ENCODE measurements around the gene HEATR9. TPM values are rescaled to one million over a fixed set of nuclear protein-coding genes. Genes with fewer than 3 reads are reported as not detected.

HEATR9 gene
- total RNA-seq, 1 donor from 2014 or later: not detected

GRCh38 chr17:35889818-35890773 is 21.4 kb upstream of the HEATR9 start:
- no peak for DNase-seq (ENCODE audit: low spot score)
- Mint-ChIP-seq H3K4me3 (ENCODE audit: unreplicated experiment) (no peak overlapping the region), H3K36me3 (ENCODE audit: low read depth, unreplicated experiment) (no peaks in the 10 kb centered on the region), H3K27ac (ENCODE audit: unreplicated experiment) (no peak overlapping the region), H3K27me3 (ENCODE audit: unreplicated experiment) (no peaks in the 10 kb centered on the region), H3K9me3 (ENCODE audit: unreplicated experiment) (no peaks in the 10 kb centered on the region), H3K4me1 (ENCODE audit: unreplicated experiment) (peaks cover 15% of the 10 kb centered on the region)
- TF ChIP-seq CTCF (IDR thresholded peaks at IDR 0.05; ENCODE audit: unreplicated experiment): no peak

- Mint-ChIP-seq H3K36me3 (ENCODE audit: low read depth, unreplicated experiment) (no peaks in the 10 kb centered on the region), H3K27me3 (ENCODE audit: unreplicated experiment) (no peaks in the 10 kb centered on the region), H3K4me1 (ENCODE audit: unreplicated experiment) (peaks cover 15% of the 10 kb centered on the region), H3K27ac (ENCODE audit: unreplicated experiment) (no peak overlapping the region), H3K4me3 (ENCODE audit: unreplicated experiment) (no peak overlapping the region), H3K9me3 (ENCODE audit: unreplicated experiment) (no peaks in the 10 kb centered on the region)
- DNase-seq (ENCODE audit: low spot score): no peak
- no peak for TF ChIP-seq CTCF (IDR thresholded peaks at IDR 0.05; ENCODE audit: unreplicated experiment)
Measured at GRCh38 chr17:35889241-35889640, 20.6 kb upstream of the HEATR9 start.

- H3K36me3 Mint-ChIP-seq (ENCODE audit: low read depth, unreplicated experiment): no peaks in the 10 kb centered on the region
- peaks cover 2% of the 10 kb centered on the region for H3K27me3 Mint-ChIP-seq (ENCODE audit: unreplicated experiment)
- DNase-seq (ENCODE audit: low spot score): no peak
- H3K4me1 Mint-ChIP-seq (ENCODE audit: unreplicated experiment): peaks cover 21% of the 10 kb centered on the region
- H3K9me3 Mint-ChIP-seq (ENCODE audit: unreplicated experiment): no peaks in the 10 kb centered on the region
- no peak within 1 kb of the TSS for H3K4me3 Mint-ChIP-seq (ENCODE audit: unreplicated experiment)
- TF ChIP-seq CTCF (IDR thresholded peaks at IDR 0.05; ENCODE audit: unreplicated experiment): no peak
- H3K27ac Mint-ChIP-seq (ENCODE audit: unreplicated experiment): no peak within 1 kb of the TSS
Measured at GRCh38 chr17:35879773-35880654, 11.3 kb upstream of the HEATR9 start, which contains the start of gene CCL5. Gene CCL5 (minus strand): TSS chr17:35880360.

GRCh38 chr17:35878361-35878760 is 9.7 kb upstream of the HEATR9 start:
- peaks cover 2% of the 10 kb centered on the region for H3K27me3 Mint-ChIP-seq (ENCODE audit: unreplicated experiment)
- TF ChIP-seq CTCF (IDR thresholded peaks at IDR 0.05; ENCODE audit: unreplicated experiment): no peak
- H3K4me3 Mint-ChIP-seq (ENCODE audit: unreplicated experiment): no peak overlapping the region
- no peaks in the 10 kb centered on the region for H3K36me3 Mint-ChIP-seq (ENCODE audit: low read depth, unreplicated experiment)
- peaks cover 23% of the 10 kb centered on the region for H3K4me1 Mint-ChIP-seq (ENCODE audit: unreplicated experiment)
- DNase-seq (ENCODE audit: low spot score): no peak
- no peaks in the 10 kb centered on the region for H3K9me3 Mint-ChIP-seq (ENCODE audit: unreplicated experiment)
- H3K27ac Mint-ChIP-seq (ENCODE audit: unreplicated experiment): no peak overlapping the region

All from endothelial cell (in vitro differentiated cells).